Nephron progenitor cell (in vitro differentiated cells): Measurements from ENCODE around the gene MYZAP.

Source experiments
- DNase-seq: peaks from one replicate; pipeline ENCODE4 v3.0.0; 2021
- H3K27ac Mint-ChIP-seq: 2 replicates; pipeline ENCODE4 v1.8.0; 2021; ENCODE audit warnings: mild to moderate bottlenecking, moderate library complexity, mixed read lengths
- H3K27me3 Mint-ChIP-seq: 2 replicates; pipeline ENCODE4 v1.8.0; 2021; ENCODE audit warnings: mild to moderate bottlenecking, low read depth, mixed read lengths; ENCODE audit not compliant: poor library complexity
- H3K36me3 Mint-ChIP-seq: 2 replicates; pipeline ENCODE4 v1.8.0; 2021; ENCODE audit warnings: low read depth, mixed read lengths
- H3K4me1 Mint-ChIP-seq: 2 replicates; pipeline ENCODE4 v1.8.0; 2021; ENCODE audit warnings: mixed read lengths
- H3K4me3 Mint-ChIP-seq: 2 replicates; pipeline ENCODE4 v1.8.0; 2021; ENCODE audit warnings: mild to moderate bottlenecking, moderate library complexity, mixed read lengths
- H3K9me3 Mint-ChIP-seq: 2 replicates; pipeline ENCODE4 v1.8.0; 2021; ENCODE audit warnings: mild to moderate bottlenecking, moderate library complexity, mixed read lengths
- CTCF ChIP-seq: fragments of 200-600 bp; sonication (generic); IDR thresholded peaks from 2 replicates; pipeline ENCODE4 v1.5.0; 2021; ENCODE audit warnings: antibody characterized with exemption

The MYZAP gene

DNA sequence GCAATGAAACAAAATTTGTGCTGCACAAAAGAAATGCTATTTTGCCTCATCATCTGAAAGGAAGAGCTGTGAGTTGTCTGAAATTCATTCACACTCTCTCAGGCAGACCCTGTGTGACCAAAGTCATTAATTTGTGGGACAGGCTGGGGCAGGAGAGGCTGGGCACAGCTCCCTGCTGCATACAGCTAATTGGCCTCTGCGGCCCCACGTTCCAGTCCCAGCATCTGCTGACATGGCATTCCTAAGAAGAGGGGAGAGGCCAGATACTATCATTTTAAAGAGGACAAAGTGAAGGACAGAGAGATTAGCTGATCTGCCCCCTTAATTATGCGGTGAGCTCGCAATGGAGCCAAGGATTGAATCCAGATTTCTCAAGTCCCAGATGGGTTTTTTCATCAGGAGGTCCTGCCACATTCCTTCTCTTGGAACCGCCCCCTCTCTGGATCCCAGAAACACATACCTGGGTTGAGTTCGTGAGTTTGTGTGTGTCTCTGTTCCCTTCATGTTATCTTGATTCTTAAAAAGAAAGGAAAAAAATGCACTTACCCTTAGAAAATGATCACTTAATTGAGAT, 139.9 kb downstream of the MYZAP start:
- no peak for TF ChIP-seq CTCF
- Mint-ChIP-seq H3K36me3 (peaks cover 1% of the 10 kb centered on the region), H3K9me3 (peaks cover 1% of the 10 kb centered on the region), H3K27ac (no peak overlapping the region), H3K4me1 (peaks cover 39% of the 10 kb centered on the region), H3K4me3 (no peak overlapping the region), H3K27me3 (peaks cover 3% of the 10 kb centered on the region)
- no peak for DNase-seq

DNA sequence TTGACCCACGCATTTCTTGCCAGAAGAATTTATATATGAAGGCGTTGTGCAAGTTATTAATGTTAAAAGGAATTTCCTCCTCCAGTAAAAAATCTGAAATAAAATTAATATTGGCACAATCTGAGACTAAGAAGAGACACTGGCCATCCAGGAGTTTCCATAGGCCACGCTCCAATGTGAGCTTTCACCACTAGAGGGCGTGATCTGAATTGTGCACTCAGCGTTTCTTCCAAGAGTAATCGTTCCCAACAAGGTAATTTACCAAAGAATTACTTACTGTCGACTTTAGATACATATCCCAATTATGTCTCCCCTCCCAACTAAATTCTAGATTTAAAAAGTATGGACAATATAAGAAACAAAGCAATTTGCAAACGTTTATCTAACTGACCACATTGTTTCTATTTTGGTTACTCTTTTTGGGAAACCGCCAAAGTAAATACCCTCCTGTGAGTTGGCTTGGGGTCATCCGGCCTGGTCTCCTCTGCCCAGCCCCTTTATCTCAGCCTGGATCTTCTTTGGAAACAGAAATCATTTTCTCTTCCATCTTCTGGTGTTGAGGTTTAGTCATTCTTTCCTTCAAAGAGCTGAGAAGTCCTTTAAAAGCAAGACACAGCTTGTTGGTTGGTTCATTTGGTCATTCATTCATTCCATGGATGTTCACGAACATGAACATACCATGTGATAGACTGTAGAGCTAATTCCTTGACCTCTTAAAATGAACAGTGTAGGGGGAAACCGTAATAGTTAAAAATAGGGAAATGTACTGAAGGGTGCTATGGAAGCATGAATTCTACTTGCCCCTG, 141.0 kb downstream of the MYZAP start:
- no peak overlapping the region for H3K4me3 Mint-ChIP-seq
- no peak overlapping the region for H3K27ac Mint-ChIP-seq
- H3K4me1 Mint-ChIP-seq, result peaks cover 31% of the 10 kb centered on the region
- peaks cover 12% of the 10 kb centered on the region for H3K36me3 Mint-ChIP-seq
- H3K9me3 Mint-ChIP-seq, result peaks cover 12% of the 10 kb centered on the region
- TF ChIP-seq CTCF, result peak; percentile 89
- H3K27me3 Mint-ChIP-seq, result peaks cover 3% of the 10 kb centered on the region
- DNase-seq, result peak; percentile 72

DNA sequence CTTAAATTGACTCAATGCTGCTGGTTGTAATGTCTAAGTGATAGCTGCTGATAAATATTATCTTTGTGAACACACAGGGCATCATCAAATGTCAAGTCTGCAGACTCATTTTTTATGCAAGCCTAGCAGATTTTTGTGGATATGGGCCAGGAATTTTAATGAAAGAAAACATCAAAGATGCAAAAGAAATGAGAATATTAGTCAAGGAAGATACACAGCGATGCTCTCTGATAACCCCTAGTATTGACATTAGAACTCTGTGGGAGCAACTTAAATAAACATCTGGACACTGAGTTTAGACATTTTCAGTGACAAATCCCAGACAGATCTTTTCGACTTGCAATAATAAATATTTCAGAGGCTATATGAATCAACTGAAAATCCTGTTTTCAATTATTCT, 143.2 kb downstream of the MYZAP start:
- Mint-ChIP-seq H3K27me3 (peaks cover 3% of the 10 kb centered on the region), H3K4me1 (peaks cover 23% of the 10 kb centered on the region), H3K9me3 (peaks cover 15% of the 10 kb centered on the region), H3K36me3 (peaks cover 12% of the 10 kb centered on the region), H3K4me3 (no peak overlapping the region), H3K27ac (no peak overlapping the region)
- TF ChIP-seq CTCF, result no peak
- DNase-seq, result no peak
